SHP77 treated with DMSO at 0.1 percent for 48 hours (cell line): Measurements from ENCODE around the gene MMADHC.

ENCODE experiments used
- DNase-seq: peaks from one replicate; lab custom pipeline; 2025; lab: John Stamatoyannopoulos, UW

MMADHC gene

GRCh38 chr2:149587220-149587949, at the start of gene MMADHC:
TSS of gene MMADHC (minus strand) at chr2:149587775. CDS start at chr2:149587097, 678 bp downstream.
- peak; percentile 61 for DNase-seq

GRCh38 chr2:149634103-149634502, 46.5 kb upstream of the MMADHC start:
- no peak for DNase-seq

- no peak for DNase-seq
Observed at GRCh38 chr2:149630445-149630844, 42.9 kb upstream of the MMADHC start.

DNA sequence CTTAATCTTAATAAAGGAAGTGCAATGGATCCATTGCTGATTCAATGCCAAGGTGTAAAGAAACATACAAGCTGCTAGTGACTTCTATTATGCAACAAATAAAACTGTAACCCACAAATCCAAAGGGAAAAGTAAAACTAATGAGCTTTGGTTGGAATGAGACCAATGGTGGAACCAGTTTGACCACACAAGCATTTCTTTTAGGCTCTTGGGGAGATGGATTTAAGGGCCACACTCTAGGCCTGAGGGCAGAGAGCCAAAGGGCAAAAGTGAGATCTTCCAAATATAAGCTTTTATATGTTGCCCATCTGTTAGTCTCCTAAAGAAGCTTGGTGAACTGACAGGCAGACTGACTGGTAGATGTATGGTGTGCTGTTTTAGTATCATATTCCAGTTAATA, 41.5 kb upstream of the MMADHC start:
- DNase-seq: no peak

GRCh38 chr2:149627111-149627801, 39.7 kb upstream of the MMADHC start:
- no peak for DNase-seq

- DNase-seq: no peak
Observed at GRCh38 chr2:149625671-149626070, 38.1 kb upstream of the MMADHC start.

DNA sequence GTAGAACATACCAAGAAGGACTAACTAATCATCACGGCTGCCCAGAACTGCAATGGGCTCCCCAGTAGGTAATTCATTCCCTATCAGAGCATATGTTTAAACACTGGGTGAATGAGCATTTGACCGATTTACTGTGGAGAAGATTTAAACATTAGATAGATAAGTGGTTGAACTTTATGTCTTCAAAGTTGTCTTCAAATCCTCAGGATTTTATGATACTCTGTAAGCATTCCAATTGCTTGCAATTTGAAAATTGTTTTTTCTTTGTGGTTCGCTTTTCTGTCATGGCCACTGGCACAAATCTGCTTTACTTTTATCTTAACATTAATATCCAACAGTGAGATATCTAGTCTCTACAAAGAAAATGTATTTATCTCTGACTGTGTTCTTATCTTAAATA, 37.7 kb upstream of the MMADHC start:
- no peak for DNase-seq

DNA sequence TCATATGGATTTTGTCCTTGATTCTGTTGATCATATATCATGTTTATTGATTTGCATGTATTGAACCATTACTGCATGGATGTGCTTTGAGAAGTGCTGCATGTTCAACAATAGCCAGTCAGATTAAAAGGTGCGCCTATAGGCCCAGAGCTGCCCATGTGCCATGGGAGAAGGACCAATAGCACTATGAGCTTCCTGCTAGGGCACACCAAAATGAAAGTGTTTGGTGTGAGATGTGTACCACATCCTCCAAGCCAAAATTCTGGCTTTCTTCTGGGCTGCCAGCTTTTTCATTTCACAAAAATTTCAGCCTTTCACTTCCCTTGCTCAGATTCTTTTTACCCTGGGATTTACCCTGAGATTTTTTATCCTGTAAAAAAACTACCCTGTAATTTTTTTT, 34.8 kb upstream of the MMADHC start:
- DNase-seq: no peak

- DNase-seq: no peak
Observed at GRCh38 chr2:149617476-149617875, 29.9 kb upstream of the MMADHC start.

DNA sequence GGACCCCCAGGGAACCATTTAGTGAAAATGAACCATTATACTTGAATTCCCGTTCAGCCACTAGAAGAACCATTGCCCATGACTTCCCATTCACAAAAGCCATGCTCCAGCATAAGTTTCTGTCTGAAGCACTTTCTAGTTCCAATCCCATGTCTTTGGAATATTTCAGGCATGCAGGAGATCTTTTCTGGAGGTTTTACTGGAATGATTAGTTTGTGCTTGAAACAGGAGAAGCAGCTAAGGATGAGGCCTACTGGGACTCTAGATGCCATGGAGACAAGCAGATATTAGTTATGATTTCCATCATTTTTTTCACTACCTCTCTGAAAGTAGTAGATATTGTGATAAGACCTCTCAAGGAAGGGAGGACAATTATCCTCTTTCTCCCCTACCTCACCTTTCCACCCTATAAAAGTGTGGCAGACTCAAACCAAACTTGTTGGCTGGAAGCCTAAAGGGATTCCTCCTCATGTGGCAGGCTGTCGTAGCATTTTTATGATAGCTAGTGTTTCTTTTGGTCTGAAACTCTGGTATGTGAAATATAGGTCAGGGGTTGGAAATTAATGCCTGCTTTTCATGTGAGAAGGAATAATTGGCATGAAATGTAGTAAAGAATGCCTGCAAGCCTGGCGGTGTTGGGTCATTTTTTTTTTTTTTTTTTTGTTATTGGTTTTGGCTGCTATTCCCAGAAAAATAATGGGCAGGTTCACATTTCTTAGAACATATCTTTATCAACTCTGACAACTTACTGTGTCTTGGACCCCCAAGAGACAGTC, 29.3 kb upstream of the MMADHC start:
- no peak for DNase-seq

DNA sequence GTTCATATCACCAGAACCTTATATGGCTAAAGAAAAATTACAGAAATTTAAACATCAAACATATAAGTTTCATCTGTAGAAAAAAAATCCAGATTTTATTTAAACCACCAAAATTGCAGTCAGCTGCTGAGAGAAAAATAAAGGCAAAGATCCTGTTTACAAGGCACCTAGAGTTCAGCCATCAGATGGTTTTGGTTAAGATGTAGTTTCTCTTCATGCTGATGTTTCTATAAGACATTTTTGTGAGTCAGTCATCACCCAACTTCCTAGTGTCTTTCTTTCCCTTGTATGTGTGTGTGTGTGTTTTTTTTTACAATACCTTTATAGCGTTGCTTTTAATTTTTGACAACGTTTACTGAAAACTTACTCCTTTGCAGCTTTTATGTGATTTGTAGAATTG, 26.1 kb upstream of the MMADHC start:
- no peak for DNase-seq

DNA sequence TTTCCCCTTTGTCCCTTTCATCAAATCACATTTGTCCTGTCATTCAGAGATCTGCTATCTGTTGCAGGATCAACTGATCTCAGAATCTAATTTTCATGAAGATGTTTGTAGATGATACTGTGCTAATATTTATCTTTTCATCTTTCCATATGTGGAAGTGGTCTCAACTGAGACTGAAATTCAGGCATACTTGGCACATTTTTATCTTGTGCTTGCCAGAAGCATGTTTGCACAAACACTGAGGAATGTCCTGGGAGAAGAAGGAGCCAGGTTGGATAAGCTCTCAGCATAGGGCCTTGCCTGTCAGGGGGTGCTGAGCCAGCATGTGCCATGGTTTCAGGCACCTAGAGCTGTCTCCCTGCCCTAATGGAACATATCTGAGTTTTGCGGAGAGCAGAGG, 24.5 kb upstream of the MMADHC start:
- DNase-seq: no peak

DNA sequence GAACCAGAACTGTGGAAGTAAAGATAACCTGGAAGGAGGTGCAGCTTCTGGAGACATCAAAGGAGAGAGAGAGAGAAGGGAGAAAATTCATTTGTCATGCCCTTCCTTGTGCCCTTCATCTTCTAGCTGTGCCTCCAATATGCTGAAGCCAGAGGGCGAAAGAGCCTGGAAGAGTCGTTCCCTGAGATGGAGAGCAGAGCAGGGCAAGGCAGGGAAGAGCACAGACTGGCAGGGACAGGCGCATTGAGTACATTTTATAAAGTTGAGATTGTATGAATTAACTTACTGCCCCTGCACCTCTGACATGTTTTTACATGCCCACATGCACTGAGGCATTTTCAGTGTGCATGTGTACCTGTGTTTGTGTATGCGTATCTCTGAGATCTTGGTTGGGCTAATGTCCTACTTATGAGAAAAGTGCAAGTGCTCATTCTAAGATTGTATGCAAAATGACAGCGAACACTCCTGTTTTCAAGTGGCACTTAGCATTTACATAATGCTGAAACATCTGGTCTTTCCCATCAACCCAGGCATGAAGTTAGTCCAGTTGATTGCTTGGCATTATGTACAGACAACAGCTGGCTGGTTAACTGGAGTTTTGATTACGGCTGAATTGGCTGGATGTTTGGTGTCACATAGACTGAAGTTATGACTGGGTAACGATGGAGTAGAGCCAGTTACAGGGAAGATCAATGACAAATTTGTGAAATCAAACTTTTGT, 23.7 kb upstream of the MMADHC start:
- DNase-seq: no peak

GRCh38 chr2:149606251-149606811, 18.8 kb upstream of the MMADHC start:
- no peak for DNase-seq

DNA sequence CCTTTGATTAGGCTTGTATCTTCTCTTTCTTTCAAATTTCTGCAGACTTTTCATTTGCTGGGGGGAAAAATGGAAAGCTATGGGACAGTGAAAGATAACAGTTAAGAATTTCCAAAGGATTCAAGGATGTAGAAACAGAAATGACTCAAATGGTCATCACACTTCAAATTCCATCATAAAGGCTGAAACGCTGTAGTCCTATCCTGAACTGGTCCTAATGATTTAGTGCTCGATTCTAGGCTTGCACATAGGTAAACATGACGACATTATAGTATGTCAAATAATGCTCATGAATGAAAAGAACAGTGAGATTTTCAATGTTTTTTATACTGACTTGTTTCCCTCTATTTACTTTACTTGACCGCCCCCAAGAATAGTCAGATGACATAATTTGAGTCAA, 15.7 kb upstream of the MMADHC start:
- DNase-seq: peak; percentile 7

DNA sequence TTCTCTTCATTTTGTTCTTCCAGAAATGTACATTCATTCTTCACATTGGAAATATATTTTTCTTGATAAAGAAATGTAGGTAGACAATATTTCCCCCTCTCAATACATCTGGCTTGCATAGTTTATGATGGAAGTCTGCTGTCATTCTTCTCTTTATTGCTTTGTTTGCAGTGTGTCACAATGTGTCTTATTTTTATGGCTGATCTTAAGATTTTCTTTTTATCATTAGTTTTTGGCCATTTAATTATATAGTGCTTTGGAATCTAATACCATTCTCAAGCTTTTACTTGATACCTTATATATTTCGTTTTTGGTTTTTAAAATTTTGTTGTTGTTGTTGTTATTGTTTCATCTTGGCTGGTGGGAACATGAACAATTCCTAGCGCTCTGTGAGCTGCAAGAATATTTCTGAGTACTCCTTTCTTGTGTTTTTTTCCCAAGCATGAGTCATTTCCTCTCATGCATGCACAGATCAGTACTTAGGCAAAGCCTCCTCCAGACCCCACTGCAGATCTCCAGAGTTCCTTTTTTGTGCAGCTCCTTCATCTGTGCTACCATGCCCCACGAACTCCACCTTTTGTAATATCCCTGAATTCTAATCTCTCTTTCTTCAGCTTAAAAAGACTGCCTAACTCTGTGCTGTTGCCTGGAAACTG, 13.7 kb upstream of the MMADHC start:
- DNase-seq: no peak

DNA sequence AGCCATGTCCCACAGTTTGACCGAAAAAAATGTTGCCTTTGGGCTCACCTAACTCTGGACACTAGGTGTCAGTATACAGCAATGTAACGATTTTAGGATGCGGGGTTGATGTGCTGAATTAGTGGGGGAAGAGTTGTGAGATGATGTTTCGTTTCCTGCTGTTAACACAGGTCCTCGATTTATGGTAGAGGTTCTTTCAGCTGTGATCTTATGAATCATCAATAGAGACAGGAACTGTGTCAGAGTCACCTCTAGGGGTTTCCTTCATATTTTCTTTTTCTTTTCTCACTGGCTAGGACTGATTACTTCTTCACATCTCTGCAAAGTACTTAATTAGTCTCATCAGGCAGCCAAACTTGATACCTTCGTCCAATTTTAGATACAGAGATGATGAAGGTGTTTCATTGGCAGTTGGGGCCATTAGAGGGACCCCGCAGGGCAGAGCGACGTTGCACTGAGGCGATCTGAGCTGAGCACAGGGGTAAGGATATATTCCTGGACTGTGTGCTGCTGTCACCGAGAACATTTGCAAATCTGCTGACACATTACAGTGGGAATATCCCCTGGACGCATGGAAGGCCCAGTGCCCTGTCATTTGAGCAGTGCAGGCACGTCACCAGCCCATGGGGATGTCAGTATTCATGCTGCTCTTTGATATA, 10.2 kb upstream of the MMADHC start:
- peak; percentile 6 for DNase-seq

DNA sequence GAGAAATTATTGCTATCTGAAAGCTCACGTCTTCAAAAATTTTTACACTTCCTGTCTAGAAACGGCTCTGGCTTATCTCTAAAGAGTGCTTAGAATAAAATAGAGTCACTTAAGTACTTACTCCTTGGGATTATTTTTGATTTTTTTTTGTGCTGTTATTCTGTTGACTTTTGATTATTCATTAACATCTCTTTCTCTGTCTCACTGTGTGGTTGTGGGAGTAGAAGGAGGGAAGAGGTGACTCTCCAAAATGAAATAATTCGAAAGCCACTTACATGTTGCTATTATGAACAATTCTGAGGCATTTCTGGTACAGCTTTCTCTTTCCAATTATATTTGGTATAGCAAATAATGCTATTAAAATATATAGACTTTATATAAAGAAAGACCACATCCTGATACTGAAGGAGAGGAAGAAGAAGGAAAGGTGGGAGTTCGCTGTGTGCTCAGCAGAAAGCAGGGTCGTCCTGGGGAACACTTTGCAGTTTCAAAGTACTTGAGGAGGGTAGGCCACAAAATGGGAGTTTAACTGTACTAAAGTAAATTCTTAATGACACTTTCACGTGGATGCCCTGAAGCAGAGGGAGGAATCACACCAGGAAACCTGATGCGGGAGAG, 9.6 kb upstream of the MMADHC start:
- no peak for DNase-seq

GRCh38 chr2:149596471-149596870, 8.9 kb upstream of the MMADHC start:
- DNase-seq: no peak
